Measurements from ENCODE around the gene PLA1A. TPM values are rescaled to one million over a fixed set of nuclear protein-coding genes. Genes with fewer than 3 reads are reported as not detected.
A peak's percentile ranks its signal among the peaks of the same experiment; 100 is the strongest.

PLA1A gene
- total and polyA plus RNA-seq, 10 of the 15 experiments (the other 5 are each of a cell fraction or from before 2014, with no cell fraction given), result 2.9 to 106 (median 4.8) TPM

DNA sequence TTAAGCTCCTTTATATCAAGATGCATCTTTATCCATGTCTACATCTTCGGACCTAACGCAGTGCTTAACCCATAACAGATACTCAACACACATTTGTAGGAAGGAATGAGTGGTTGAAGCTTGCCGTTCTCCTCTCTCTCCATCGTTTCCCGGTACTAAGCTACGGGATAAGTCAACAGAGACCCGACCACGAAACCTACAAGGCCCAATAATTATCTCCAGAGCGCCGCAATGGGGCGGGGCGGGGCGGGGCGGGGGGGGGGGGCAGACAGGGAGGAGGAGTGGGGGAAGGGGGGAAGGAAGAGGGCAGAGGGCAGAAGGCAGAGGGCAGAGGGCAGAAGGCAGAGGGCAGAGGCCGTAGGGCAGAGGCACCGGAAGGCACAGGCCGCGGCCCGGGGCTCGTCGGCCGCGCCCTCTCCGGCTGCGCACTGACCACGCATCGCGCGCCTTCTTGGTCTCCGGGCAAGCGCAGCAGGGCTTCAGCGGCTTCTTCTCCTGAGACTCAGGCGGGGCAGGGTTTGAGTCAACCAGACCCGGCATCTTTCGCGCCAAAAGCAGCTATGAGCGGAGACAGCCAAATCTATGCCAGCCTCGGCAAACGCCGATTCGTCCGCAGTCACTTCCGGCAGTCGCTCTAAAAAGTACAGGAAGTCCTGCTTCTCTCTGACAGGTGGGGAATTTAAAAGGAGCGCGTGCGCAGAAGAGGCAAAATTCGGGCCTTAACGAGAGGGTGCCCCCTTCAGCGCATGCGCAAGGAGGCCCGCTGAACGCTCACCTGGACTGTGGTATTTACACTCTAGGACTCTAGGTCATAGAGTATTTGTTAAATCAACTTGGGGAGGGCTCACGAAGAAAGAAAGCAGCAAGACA lies 79.3 kb downstream of the PLA1A start, which contains the start of gene COX17 (continued):
- TF ChIP-seq, protein P1, sequence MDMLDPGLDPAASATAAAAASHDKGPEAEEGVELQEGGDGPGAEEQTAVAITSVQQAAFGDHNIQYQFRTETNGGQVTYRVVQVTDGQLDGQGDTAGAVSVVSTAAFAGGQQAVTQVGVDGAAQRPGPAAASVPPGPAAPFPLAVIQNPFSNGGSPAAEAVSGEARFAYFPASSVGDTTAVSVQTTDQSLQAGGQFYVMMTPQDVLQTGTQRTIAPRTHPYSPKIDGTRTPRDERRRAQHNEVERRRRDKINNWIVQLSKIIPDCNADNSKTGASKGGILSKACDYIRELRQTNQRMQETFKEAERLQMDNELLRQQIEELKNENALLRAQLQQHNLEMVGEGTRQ (IDR thresholded peaks at IDR 0.05; ENCODE audit: borderline replicate concordance, low read depth, low read length), result no peak
- TF ChIP-seq CHD1 (IDR thresholded peaks at IDR 0.05; ENCODE audit: low read depth, low read length), result 0 out of 2 replicates have a peak, but pooled peaks have one; percentile 11
- TF ChIP-seq SRF (IDR thresholded peaks at IDR 0.05; ENCODE audit: low read depth in 2 of 2, low read length in 2 of 2), result no peak
- TF ChIP-seq GABPA (IDR thresholded peaks at IDR 0.05; ENCODE audit: low read depth), result peak; percentile 83
- TF ChIP-seq POLR2A (IDR thresholded peaks at IDR 0.05; ENCODE audit: low read depth, low read length), result peak; percentile 87
- TF ChIP-seq, protein P2, sequence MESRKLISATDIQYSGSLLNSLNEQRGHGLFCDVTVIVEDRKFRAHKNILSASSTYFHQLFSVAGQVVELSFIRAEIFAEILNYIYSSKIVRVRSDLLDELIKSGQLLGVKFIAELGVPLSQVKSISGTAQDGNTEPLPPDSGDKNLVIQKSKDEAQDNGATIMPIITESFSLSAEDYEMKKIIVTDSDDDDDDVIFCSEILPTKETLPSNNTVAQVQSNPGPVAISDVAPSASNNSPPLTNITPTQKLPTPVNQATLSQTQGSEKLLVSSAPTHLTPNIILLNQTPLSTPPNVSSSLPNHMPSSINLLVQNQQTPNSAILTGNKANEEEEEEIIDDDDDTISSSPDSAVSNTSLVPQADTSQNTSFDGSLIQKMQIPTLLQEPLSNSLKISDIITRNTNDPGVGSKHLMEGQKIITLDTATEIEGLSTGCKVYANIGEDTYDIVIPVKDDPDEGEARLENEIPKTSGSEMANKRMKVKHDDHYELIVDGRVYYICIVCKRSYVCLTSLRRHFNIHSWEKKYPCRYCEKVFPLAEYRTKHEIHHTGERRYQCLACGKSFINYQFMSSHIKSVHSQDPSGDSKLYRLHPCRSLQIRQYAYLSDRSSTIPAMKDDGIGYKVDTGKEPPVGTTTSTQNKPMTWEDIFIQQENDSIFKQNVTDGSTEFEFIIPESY (IDR thresholded peaks at IDR 0.05), result no peak
- no peak for TF ChIP-seq ZNF207 (IDR thresholded peaks at IDR 0.05; ENCODE audit: borderline replicate concordance)
- no peak for TF ChIP-seq DPF2 (IDR thresholded peaks at IDR 0.05)
- TF ChIP-seq MYB (IDR thresholded peaks at IDR 0.05; ENCODE audit: borderline replicate concordance, low read depth, low read length), result no peak
- TF ChIP-seq TCF12 (IDR thresholded peaks at IDR 0.05; ENCODE audit: low read depth, low read length), result 0 out of 2 replicates have a peak, but pooled peaks have one; percentile 4

Measured in GM12878 (cell line).